ENCODE measurements around the gene STMN1.

DNA sequence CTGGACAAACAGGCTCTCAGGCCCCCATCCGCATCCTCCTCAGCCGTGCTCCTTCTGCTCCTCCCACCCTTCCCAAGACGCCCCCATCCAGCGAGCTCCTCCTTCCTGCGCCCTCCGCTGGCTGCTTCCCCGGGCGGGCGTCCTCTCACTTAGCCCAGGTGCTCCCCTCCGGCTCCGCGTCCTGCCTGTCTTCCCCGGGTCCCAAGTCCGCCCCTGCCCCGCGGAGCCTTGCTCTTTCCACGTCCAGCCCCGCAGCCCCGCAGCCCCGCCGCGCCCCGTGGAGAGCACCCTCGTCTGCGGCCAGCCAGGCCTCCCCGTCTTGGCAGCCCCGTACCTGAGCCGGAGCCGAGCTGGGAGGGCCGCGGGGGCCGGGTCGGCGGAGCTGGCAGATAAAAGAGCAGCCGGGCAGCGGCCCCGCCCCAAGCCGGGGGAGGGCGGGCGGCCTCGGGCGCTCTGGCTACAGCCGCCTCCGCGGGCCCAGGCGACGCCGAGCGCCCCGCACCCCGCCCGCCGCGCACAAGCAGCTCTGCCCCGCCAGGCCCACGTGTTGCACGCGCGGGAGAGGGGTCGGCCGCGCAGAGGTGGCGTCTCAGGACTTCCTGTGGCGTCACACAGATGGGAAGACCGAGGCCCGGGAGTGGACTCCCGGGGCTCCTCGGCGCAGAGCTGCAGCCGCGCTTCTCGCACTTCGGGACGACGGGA is 30.9 kb downstream of the STMN1 start, which contains the start of gene PAQR7:
- TF ChIP-seq, protein P1, sequence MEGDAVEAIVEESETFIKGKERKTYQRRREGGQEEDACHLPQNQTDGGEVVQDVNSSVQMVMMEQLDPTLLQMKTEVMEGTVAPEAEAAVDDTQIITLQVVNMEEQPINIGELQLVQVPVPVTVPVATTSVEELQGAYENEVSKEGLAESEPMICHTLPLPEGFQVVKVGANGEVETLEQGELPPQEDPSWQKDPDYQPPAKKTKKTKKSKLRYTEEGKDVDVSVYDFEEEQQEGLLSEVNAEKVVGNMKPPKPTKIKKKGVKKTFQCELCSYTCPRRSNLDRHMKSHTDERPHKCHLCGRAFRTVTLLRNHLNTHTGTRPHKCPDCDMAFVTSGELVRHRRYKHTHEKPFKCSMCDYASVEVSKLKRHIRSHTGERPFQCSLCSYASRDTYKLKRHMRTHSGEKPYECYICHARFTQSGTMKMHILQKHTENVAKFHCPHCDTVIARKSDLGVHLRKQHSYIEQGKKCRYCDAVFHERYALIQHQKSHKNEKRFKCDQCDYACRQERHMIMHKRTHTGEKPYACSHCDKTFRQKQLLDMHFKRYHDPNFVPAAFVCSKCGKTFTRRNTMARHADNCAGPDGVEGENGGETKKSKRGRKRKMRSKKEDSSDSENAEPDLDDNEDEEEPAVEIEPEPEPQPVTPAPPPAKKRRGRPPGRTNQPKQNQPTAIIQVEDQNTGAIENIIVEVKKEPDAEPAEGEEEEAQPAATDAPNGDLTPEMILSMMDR (conservative IDR thresholded peaks at IDR 0.05; ENCODE audit: low read length) = no peak
- TF ChIP-seq EZH2phosphoT487 (IDR thresholded peaks at IDR 0.05; ENCODE audit: borderline replicate concordance) = no peak

Data from Loucy (cell line).